HL-60/S4 treated with phorbol 12-myristate 13-acetate at 8.2 ng/mL for 4 days and 3 days (cell line): ENCODE results near the gene NOTCH2.

Experiments used
- in situ Hi-C: fragments of 300-500 bp; cut with MboI; formaldehyde crosslinking; loops from 2 replicates; pipeline ENCODE4 v1.15.0; 2022; ENCODE audit warnings: low sequenced_read_pairs

Gene NOTCH2

DNA sequence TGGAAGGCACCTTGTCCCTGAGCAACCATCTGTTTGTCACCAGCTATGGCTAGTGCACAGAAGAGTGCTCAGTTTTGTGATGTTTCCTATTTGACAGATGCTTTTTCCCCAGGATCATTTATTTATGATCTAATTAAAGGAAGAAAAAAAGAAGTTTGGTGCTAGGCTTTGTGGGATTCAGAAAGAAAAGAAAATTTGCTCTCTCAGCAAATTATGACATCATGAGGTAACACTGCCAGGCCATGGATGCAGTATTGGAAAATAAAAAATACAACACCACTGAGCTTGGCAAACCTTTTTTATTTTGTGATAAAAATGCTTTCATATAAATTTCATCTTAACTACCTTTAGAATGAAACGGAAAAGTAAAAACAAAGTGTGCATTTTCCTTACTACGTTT, 157.7 kb downstream of the NOTCH2 start:
- in situ Hi-C loops, result no loop called here

DNA sequence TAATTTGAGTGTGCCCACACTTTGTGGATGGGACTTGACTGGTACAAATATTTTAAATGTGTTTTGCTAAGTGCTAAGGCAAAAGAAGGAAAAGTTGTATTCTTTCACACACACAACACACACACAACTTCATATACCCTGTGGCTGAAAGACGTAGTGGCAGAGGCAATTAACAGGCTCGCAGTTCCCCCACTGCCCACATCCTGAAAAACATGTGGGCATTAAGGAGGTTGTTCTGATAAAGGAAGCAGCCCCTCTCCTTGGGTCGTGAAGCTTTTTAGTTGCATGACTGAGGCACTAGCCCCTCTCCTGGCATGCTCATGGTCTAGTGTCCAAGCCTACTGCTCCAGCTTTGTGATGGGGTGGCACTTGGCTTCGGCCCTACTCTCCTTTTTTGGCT, 158.8 kb downstream of the NOTCH2 start:
- in situ Hi-C loops, result no loop called here

DNA sequence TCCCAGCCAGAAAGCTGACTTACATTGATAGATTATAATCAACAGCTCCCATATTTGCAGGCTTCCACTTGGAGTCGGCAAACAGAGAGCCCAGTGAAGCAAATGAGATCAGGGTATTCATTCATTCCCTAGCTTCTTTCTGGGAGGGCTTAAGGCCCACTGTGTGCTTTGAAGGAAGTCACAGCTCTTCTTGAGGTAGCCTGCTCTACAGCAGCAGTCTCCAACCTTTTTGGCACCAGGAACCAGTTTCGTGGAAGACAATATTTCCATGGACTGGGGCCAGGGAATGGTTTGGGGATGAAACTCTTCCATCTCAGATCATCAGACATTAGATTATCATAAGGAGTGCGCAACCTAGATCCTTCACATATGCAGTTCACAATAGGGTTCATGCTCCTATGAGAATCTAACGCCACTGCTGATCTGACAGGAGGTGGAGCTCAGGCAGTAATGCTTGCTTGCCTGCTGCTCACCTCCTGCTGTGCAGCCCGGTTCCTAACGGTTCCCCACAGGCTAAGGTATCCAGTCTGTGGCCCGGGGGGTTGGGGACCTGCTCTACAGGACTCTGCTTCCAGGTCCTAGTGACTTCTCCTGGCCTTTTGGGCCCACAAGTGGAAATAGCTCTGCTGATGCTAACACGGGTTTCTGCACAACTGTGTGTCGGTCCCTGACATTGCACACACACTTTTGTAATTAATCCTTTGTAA, 159.4 kb downstream of the NOTCH2 start:
- in situ Hi-C loops, result no loop called here

DNA sequence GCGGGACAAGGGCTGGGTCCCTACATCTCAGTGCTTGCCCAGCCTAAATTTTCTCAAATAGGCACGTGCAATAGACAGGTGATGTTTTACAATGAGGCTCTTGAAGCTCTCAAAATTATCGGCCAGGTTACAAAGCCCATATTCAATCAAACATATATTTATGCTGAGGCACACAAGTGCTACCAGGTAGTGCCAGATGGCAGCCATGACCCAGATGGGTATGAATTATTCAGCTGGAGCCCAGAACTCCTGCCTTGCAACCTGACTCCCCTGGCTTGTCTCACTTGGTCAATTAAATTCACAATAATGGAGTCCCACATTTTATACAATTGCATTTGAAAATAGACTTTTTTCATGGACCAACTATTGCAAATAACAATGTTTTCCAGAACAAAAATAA, 160.8 kb downstream of the NOTCH2 start:
- in situ Hi-C loops, result no loop called here

DNA sequence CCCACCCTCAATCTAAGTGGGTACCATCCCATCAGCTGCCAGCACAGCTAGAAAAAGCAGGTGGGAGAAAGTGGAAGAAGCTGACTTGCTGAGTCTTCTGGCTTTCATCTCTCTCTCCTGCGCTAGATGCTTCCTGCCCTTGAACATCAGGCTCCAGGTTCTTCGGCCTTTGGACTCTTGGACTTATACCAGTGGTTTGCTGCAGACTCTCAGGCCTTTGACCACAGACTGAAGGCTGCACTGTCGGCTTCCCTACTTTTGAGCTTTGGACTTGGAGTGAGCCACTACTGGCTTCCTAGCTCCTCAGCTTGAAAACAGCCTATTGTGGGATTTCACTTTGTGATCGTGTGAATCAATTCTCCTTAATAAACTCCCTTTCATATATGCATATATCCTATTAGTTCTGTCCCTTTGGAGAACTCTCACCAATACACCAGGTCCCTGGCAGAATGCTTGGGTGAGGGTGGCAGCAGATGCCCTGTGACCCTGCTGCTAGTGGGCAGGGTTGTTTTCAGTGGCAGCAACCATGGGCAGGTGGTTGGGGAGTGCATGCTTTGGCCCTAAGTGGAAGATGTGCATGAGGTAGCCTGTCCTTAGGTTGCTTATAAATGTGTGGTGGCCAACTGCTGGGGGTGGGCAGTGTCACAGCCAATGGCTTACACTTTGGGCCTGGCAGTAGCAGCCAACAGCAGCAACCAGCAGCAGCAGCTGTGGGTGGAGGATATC, 162.4 kb downstream of the NOTCH2 start:
- in situ Hi-C loops, result no loop called here

DNA sequence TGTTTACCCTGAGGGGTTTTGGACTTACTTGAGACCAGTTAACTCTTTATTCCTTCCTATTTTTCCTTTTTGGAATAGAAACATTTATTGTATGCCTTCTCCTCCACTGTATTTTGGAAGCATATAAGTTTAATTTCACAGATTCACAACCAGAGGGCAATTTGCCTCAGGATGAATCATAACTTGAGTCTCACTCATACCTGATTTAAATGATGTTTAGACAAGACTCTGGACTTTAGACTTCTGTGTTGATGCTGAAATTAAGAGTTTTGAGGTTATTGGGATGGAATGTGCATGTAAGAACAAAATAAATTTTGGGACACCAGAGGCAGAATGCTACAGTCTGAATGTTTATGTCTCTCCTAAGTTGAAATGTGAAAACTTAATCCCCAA, 166.0 kb downstream of the NOTCH2 start:
- in situ Hi-C loops, result no loop called here

DNA sequence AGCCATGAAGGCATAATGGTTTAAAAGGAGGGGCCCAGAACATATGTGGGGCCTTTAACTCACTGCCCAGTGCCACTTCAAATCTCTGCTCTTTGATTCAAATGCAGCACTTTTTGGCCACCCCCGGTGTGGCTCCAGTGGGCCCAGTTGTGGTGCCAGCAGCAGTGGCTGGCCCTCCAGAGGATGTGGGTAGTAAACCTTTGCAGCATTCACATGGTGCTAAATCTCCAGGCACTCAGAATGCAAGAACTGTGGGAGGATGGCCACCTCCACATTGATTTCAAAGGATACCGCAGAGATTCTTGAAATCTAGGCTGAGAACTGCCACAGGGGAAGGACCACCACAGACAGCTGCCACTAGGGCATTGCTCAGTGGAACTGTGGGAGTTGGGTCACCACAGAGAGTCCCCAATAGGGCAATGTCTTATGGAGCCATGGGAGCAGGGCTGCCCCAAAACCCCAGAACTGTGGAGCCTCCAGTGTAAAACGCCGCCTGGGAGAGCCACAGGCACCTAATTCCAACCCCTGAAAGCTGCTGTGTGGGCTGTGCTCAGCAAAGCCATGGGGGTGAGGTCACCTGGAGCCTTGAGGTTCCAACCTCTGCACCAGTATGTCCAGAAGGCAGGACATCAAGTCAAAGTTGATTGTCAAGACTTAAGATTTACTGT, 166.6 kb downstream of the NOTCH2 start:
- in situ Hi-C loops, result no loop called here

DNA sequence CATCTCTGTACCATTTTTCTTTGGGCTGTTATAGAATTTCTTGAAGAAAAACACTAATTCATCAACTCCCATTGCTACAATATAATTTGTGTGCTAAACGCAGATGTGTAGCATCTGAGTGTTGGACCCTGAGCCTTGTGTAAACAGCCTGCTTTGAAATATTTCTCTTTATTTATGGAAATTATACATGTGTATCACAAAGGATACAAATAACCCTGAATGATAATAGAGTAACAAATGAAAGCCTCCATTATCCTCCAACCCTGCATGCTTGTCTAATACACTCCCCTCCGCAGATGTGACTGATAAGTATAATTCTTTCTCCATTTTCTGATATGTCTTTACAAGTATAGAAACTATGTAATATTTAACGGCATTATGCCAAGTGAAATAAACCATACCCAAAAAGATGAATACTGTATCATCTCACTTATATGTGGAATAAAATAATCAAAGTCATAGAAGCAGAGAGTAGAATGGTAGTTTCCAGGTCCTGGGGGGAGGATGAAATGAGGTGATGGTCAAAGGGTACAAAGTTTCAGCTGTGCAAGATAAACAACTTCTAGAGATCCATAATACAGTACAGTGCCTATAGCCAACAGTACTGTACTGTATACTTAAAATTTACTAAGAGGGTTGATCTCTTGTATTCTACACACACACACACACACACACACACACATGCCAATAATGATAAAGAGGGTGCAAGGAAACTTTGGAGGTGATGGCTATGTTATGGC, 170.3 kb downstream of the NOTCH2 start:
- in situ Hi-C loops, result no loop called here

DNA sequence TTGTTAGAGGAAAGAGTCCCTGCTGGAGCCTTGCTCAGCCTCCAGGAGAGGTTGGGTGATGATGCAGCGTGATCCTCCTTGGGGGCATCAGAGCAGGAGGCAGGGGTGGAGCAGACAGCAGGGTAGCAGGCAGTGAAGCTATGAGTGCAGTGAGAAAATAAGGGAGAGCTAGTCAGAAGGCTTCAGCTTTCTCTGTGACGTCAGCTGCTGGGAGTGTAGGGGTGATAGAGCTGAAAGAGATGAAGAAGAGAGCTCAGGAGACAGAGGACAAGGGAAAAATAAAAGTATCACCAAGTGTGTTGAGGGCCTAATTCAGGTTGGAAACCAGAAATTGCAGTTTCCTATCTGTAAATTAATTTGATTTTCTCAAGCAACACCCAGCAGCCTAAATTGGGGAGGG, 170.9 kb downstream of the NOTCH2 start:
- in situ Hi-C loops, result no loop called here

DNA sequence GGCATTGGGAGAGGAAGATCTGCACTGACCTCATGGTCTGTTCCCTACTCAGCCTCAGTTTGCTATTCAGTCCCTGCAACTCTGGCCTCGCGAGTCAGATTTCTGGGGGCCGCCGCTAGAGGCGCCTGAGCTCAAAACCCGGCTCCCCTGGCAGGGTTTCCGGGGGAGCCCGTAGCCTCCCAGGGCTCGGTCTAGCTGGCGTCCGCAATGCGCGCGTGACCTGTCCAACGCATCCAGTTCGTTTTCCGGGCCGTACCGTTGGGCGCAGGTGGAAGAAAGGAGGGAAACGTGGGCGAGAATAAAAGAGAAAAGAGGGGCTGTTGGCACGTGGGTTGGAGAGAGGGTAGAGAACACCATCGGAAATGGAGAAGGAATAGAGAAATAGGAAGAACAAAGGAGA, 173.2 kb downstream of the NOTCH2 start, which contains the start of gene ADAM30:
Gene ADAM30, minus strand, starts transcription at position 213 of the 400 bp plus-strand sequence. Its CDS starts 179 bp downstream, at position 34.
- in situ Hi-C loops, result no loop called here

DNA sequence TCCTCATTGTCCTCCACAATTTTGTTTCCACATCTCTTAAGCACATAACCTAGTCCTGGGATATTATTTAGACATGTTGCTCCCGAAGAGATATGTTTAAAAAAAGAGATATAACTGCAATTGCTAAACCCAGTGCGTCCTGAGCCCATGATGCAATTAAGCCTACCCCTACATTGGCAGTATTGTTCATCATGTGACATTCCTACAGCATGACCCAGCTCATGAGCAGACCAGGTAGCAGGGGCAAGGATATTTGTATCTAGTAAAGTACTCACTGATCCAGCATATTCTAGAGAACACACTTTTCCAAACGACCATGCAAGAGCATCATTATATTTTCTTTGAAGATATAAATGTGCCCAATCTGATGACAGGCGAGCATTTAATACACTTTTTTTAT, 174.4 kb downstream of the NOTCH2 start:
- in situ Hi-C loops, result no loop called here

DNA sequence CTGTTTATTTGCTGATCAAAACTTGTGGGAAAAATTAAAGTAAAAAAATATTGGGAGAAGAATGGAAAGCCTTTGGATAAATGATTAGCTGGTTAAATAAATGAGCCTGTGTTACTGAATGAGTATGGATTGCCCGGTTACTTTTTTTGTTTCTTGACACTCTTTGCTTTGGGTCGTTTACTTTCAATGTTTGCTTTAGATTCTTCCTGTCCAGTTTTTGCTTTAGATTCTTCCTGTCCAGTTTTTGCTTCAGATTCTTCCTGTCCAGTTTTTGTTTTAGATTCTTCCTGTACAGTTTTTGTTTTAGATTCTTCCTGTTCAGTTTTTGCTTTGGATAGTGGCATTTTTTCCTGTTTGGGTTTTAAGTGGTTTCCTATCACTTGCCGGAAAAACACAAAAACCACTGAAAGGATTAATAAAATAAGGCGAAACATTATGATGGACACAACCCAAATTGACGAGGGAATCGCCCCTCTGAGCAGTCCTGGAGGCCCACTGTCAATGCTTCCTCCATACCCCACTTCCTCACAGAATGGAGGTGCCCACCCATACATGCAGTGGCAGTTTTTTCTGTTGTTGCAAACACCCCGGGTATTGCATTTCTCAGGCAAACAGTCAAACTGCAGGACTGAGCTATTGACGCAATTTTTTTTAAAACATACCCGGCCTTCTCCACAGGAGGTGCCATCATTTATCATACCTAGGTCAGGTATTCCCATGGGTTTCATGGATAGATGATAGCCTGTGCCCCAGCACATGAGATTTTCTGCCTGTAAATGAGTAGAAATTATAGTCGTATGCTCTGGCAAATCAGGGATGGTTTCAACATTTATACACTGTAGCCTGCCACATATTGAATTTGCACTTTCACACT, 175.4 kb downstream of the NOTCH2 start:
- in situ Hi-C loops, result no loop called here

DNA sequence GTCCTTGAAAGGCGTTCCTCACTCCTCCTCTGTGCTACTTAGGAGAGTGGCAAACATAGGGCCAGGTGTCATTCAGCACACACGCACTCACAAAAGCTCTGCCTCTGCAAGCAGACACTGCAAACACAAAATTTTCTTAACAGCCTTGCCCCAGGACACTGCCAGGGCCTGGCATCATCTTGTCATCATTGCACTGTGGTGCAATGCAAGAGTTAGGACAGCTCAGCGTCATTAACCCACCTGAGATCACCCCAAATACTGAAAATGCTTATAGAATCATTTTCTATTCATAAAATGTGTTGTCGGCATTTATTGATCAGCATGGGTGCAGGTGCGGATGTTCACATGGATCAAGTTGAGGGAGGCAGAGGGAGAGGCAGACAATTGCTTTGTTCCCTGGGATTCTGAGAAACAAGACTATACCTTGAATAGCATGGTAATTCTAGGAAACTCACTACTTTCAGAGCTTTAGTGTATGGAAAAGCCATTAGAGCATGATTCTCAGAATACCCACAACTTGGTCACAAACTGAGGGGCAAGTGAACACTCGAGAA, 176.1 kb downstream of the NOTCH2 start:
- in situ Hi-C loops, result no loop called here

DNA sequence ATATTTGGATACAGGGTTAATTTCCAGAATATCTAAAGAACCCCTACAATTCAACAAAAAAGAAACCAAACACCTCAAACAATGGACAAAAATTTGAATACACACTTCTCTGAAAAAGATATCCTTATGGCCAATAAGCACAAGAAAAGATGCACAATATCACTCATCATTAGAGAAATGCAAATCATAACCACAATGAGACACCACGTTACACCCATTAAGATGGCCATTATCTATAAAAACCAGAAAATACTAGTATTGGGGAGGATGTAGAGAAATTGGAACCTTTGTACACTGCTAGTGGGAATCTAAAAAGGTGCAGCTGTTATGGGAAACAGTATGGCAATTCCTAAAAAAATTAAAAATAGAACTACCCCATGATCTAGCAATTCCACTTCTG, 178.1 kb downstream of the NOTCH2 start:
- in situ Hi-C loops, result no loop called here

DNA sequence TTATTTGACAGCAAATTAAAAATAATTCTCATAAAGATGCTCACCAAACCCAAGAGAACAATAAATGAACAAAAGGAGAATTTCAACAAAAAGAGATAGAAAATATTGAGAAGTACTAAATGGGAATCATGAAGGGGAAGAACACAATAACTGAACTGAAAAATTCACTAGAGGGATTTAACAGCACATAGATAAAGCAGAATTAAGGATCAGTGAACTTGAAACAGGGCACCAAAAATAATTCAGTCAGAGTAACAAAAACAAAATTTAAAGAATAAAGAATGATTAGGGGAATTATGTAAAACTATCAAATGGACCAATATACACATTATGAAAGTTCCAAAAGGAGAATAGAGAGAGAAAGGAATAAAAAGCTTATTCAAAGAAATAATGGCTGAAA, 181.0 kb downstream of the NOTCH2 start:
- in situ Hi-C loops, result no loop called here

DNA sequence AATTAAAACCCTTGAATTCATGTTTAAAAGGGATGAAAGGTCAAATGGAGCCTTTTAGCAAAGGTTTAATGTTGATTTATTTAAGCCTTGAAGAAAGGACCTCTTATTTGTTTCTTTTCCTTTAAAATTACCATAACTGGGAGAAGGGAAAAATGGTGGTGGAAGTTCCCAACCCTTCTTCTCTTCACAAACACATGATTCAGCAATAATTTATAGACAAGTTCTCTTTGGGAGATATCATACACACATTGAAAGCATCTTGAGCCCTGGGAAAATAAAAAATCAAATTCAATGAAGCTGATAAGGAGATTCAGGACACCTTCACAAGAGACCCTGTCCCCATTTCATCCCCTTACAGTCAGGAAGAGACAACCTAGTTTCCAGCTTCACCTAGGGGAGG, 182.0 kb downstream of the NOTCH2 start:
- in situ Hi-C loops, result no loop called here

DNA sequence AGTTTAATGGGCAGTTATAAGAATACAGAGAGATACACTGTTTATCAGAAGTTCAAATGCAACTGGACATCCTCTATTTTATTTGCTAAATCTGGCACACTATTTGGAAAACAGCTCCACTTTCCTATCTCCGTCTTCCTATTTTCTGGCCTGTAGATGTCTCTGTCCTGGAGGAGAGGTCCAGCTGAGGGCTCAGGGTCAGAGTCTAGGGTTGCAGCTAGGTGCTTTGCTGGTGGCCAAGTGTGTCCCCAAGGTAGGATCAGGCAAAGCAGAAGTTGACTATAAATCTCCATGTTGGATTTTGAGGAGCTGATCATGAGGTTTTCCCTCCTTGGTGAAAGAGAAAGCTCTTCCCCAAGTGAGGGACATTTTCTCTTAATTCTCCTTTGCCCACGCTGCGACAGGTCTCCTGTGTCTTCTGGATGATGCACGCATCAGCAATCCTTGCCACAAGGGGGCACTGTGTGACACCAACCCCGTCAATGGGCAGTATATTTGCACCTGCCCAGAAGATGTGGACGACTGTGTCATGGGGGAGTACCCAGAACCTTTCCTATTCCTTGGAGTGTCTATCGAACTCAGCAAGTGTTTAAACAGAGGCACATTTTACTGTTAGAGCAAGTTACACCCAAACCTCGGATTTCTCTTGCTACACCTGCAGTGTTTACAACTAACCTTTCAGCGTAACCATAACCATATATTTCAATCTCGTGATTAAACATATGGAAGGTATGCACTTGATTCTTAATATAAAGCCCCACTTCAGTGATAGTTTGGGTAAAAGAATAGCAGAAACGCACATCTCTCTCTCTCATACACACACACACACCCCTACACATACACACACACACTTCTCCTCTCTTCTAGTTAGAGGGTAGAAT, 183.3 kb downstream of the NOTCH2 start:
- in situ Hi-C loops, result no loop called here

DNA sequence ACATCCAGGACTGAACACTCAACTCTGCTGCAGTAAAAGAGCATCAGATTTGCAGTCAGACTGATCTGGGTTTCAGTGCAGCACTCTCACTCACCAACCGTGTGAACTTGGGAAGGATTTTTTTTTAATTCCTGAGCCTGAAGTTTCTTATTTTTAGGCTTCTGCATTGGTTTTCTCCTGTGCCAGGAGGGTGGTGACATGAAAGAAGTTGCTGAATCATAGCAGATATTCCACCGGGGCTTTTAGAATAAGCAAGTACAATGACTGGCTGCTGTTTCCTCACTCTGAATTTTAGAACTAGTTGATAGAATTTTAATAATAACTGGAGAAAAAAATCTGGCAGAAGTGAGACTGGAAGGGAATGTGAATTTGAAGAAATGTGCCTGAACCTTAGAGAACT, 184.8 kb downstream of the NOTCH2 start:
- in situ Hi-C loops, result no loop called here

DNA sequence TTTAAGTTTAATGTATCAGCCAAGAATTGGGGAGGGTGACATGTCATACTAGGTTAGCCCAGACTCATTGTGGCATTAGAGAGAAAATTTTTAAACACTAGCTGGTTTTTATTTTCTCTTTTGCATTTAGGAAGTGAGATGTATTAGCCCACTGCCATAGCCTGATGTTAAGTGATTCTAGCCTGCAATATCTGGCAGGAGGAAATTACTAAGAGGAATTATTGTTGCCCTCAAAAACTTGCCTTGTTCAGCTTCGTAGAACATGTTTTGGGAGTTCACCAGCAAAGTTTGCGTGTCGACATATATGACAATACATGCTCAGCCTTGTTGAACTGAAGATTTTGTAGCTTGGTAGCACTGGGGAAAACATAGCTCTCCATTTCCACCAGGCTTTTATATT, 185.6 kb downstream of the NOTCH2 start:
- in situ Hi-C loops, result no loop called here
